Lung microvascular endothelial cell (primary cell): ENCODE measurements around the gene RPE. TPM values are rescaled to one million over a fixed set of nuclear protein-coding genes. Genes with fewer than 3 reads are reported as not detected.

Experiments
- DNase-seq, 2 donors: peaks; one replicate each; pipeline versions ENCODE4 v3.0.0 to v3.0.0-alpha.2; 2010; ENCODE audit warnings: low read depth in 2 of 2
- total RNA-seq: library from RNA; depleted of rRNA; stranded (reverse); fragments of >200 nt; gene quantifications from 2 replicates; pipeline ENCODE4 v1.2.1, GENCODE V29; 2014

Gene RPE
- total RNA-seq, result 49.0 and 73.4 TPM in 2 replicates

DNA sequence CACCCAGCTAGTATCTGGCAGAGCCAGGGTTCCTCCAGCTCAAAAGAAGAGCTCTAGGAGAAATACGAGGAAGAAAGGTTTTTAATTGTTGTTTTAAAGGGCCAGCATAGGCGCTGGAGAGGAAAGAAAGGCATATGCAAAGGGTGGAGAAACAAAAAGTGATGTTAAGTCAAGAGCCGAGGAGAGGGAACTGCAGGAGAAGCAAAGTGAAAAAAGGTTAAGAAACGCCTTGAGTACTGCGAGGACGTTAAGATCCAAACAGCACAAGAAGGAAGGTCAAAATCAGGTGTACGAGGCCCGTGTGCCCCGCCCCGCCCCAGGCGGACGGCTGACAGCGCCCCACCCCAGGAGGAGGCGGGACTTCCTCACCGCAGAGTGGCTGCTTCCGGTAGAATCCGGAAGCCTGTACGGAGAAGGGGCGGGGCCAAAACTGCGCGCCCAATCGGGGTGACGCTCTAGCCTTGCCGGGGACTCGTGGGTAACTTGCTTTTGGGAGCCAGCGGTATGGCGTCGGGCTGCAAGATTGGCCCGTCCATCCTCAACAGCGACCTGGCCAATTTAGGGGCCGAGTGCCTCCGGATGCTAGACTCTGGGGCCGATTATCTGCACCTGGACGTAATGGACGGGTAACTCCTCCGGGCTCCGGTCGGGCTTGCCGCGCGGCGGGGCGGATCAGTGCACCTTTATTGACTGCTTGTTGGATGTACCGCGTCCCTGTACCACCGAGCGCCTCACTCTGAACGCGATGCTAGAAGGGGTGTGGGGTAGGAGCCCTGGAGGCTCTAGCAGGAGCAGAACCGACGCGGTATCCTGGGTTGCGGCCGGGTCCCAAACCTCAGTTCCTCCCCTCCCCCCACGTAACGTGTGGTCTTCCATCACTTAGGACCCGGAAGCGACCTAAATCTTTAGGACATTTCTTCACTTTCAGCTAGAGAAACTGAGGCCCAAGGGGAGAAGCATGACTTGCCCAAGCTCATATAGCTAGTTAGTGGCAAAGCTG, at the start of gene RPE:
Gene RPE, plus strand, starts transcription at position 481 of the 1,000 bp plus-strand sequence. Its CDS starts 24 bp downstream, at position 505.
- peak; percentile 95 for DNase-seq

DNA sequence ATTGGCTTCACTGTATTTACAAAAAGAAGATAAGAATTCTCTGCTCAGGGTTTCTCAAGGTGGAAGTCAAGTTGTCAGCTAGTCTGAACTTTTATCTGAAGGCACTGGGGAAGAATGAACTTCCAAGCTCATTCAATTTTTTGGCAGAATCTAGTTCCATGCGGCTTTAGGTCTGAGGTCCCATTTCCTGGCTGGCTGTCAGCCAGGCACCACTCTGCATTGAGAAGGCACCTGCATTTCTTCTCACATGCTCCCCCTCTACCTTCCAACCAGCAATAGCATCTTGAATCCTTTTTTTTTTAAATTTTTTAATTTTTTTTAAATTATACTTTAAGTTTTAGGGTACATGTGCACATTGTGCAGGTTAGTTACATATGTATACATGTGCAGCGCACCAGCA, 46.2 kb upstream of the RPE start:
- peak in 1 of 2 donors; percentile 23 for DNase-seq

DNA sequence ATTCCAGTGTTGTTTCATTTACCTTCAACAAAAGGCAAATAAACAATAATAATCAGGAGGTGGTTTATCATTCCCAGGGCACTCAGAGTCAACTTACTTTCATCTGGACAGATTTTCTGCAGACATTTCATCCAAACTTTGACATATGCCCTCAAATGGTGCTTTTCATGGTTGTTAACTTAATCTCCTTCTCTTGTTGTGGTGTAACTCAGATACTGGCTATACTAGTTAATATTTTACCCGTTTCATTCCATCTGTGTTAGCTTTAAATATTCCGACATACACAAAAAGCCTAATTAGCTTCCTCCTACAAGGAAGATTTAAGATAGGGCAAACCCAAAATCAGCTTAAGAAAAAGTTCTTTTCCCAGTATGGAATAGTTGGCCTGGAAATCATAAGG, 44.4 kb upstream of the RPE start:
- no peak for DNase-seq

DNA sequence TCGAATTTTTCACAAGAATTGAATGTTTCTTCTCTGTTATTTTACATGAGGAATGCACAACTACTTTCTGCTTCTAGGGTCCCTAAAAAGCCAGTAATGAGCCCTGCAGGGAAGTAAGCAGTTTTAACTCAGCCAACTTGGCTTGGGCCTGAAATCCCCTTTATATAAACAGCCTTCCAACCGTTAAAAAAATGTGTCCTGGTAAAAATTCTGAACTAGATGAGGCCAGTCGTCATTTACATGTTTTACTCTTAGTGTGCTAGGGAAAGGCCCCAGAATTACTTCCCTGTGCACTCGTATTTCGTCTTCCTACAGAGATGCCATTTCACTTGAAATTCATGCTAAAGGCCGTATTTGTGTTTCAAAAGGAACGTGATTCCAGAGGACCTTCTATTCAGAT, 42.4 kb upstream of the RPE start:
- no peak for DNase-seq

DNA sequence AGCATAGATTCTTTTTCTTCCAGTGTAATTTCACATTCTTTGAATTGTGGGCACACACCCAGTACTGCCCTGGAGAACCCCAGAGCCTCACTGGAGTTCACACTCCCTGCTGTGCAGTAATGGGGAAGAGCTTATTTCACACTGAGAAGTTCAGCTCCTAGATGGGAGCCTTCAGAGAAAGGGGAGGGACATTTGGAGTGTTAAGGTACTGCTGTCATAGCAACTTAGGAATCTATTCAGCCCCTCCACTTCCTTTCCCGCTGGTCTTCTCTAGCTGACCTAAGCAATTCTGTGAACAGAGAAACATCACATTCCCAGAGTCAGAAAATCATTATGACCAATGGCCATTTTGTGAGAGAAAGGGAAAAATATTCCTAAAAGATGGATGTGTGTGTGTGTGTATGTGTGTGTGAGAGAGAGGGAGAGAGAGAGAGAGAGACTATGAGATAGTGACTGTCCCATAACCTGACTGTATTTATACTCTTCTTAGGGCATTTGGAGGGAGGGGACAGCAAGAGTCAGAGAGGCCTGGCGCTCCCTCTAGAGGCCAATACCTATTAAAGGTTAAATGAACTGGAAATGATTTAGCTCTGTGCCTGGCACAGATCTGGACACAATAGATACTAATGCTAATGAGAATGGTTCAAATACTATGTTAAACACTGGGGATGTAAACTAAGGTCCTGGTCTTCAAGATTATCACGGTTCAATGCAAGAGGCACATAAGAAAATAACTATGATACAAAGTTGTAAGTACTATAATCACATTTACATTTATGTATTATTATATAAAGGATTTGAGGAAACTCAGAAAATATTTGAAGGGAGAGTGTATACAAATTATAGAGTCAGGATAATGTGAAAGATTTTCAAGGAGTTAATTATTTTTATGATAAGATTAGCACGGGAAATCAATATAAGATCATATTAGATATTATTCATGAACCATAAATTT, 41.5 kb upstream of the RPE start:
- DNase-seq, result peak; percentile 57 to 85

DNA sequence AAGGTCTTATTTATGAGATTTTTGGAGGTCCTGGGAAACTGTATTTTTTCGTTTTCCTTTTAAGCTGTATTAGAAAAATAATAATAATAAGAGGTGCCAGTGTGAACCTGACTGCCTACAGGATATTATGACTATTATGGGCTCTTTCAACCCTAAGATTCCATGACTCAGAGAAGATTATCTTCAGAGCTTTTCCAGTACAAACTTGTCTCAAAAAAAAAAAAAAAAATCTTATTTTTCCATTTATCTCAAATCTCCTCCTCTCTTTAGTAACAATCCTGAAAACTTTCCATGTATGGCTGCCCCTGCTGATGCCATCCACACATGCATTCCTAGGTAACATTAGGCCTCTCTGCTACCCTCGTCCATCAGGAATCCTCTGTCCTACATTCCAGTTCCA, 36.7 kb upstream of the RPE start:
- no peak for DNase-seq

DNA sequence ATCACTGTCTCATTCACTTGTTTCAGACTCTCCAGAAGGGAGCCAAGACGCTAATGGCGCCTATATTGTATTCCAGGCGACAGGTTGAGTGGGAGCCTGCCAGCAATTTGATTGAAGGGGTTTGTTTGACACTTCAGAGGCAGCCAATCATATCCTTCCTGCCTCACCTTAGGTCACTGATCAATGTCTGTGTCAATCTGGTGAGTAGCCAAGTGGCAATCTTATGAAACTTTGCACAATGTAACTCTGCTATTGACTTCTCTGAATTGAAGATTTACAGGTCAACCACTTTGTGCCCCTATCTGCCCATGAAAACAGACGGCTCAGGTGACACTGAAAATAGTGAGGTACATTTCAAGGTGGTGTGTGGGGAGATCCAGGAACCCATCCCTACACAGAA, 32.7 kb upstream of the RPE start:
- no peak for DNase-seq

DNA sequence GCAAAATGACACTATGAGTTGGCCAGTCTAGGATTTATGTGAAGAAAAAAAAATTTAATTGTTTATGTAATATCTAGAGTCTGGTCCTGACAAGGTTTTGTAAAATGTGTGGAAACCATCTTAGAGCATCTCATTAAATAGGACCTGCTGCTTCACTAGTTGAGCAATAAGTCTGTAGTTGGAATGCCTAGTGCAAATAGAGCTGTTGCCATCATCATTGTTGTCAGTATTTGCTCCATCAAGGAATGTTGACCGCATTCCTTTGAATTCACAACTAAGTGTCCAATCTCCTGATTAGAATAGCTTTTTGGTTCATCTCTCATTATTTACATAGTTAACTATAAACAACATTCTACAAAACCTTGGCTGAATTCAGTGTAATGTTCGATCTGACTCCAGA, 32.2 kb upstream of the RPE start:
- no peak for DNase-seq

DNA sequence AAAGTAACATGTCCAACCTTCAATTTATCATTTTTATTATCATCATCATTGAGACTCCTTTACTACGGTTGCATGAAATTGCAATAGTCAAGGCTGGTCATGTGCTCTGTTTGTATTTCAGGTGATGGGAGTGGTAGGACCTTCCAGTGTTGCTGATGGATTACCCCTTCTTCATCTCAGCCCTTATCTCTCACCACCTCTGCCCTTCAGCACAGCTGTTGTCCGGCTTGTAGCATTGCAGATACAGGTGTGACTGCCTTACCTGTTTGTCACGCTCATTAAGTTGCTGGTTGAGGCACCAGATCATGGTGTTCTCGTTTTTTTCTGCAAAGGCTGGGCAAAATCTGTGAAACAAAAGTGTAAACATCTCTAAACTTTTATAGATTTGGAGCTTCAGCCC, 31.7 kb upstream of the RPE start:
- DNase-seq, result no peak

DNA sequence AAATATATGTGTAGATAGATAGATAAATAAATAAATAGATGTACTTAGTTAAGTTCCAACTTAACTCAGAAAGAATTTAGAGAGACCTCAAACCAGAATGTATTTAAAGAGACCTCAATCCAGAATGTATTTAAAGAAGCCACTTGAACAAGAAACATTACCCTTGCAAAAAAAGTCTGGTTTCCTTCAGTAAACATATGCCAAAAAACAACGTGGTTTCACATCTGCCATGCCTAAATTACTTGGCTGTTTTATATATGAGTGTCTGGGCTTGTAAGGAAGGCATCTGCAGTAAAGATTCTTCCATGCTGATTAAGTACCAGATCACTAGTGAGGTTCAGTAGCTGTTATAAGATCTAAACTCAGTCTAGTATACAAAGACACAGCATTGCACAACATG, 29.1 kb upstream of the RPE start:
- no peak for DNase-seq

DNA sequence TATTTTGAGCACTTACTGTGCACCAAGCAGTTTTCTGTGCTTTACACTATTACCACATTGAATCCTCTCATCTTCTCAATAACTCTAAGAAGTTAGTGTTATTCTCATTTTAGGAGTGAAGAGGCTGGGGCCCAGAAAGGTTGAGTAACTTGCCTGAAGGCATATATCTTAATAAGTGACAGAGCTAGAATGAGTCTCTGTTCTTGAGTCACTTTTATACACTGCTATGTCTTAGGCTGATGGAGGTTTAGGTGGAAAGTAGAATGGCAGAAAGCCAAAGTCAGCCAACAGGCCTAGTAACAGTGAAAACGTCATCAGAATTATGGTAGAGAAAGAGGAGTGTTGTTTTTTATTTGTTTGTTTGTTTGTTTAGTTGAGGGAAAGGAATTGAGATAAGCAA, 27.9 kb upstream of the RPE start:
- no peak for DNase-seq

DNA sequence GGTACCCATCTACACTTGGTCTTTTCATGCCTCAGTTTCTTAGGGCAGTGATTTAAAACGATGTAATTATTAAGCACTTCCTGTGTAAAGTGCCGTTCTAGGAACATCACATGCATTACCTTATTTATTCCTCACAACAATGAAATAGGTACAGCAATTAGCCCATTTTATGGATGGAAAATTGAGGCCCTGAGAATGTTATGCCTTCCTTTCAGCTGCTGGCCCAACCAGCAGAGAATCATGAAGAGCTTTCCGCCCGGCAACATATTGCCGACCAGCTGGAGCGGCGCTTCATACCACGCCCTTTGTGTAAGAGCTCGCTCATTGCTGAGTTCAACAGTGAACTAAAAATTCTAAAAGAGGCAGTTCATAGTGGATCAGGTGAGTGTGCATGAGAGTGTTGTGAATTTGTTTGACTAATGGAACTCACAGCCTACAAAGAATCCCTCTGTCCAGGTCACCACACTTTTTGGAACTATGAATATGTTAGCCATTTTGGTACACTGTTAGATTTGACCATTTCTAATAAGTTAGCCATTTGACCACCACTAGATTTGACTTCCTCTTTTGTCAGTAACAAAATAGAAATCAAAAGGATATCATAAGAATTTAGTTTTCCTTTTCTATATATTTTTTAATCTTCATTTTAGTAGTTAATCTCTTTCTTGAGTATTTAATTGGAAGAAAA, 25.6 kb upstream of the RPE start:
- no peak for DNase-seq

DNA sequence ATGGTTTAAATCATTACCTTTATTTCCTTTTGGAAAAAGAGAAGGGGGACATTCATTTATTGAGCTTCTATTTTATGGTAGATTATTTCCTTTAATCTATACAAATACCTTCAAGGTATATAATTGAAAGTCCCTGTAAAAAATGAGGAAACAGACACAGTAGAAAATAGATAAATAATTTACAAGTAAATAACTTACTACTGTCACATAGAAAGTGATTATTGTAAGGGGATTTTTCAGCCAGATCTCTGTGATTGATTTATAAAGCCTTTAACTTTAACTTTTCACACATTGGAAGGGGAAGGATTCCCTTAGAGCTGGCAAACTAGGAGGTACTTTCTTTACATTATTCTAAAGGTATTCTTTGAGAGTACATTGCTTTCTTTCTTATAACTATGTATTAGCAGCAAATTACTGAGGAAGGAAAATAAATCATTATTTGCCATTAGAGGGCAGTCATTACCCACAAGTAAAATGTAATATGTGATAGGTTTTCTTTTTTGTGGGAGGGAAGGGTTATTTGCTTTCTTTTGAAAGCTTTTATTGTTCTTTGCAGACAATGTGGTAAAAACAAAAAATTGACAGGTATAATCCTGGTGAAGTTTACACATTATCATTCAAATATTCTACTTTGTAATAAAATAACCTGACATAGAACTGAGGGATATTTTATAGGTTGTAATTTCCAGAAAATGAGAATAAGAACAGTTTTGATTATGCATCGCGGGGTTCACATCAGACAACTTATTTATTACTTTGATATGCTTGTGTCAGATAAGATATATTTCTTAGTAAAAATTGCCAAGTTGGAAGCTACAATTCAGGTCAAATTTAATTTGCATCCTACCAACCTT, 24.8 kb upstream of the RPE start:
- DNase-seq, result peak; percentile 52 to 70

DNA sequence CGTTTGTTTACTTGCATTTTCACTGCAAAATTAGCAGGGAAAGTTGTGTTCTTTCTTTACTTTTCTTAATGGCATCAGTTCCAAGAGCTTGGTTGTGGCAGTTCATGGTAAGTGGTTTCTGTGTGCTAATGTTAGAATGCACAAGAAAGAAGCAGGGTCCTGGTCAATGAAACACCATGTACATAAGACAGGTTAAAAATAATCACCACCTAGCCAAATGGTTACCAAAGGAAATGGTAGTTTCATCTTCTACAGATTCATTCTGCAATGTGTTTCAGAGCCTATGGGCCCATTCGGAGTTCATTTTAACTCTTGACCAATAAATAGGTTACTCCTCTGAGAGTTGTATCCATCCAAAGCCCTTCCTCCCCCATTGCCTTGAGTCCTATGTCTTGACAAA, 18.1 kb upstream of the RPE start:
- no peak for DNase-seq

DNA sequence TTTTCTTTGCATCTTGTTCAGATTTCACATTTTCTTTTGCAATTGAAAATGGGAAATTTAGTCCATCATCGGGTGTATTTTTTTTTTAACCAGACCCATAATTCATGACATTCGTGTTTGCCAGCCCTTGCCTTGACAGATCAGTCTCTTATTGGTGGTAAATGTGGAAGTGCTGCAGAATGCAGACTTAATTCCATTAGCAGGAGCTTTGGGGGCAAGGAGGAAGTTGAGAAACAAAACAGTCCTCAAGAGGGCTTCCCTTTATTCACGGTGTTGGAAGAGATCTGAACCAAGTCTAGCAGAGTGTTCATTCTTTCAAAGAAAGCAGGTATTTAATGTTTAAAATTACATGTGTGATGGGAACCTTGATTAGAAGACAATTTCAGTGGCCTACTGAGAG, 16.6 kb upstream of the RPE start:
- no peak for DNase-seq

DNA sequence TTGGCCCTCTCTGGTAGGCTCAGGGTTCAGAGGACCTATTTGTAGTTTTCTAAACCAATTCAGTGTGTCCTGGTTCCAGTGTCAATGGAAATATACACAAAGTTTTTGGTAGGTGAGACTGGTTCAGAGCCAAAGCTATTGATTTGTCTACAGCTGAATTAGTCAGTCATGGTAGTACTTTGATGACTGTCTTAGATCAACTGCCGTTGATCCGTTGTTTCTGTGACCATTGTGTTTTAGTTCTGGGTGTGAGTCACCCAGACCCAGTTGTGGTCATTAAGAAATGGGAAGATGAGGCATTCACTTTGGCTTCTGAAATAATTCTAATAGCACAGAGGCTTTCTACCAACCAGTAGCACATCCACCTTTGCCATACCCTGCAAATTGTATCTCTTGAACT, 16.0 kb upstream of the RPE start:
- DNase-seq, result no peak

DNA sequence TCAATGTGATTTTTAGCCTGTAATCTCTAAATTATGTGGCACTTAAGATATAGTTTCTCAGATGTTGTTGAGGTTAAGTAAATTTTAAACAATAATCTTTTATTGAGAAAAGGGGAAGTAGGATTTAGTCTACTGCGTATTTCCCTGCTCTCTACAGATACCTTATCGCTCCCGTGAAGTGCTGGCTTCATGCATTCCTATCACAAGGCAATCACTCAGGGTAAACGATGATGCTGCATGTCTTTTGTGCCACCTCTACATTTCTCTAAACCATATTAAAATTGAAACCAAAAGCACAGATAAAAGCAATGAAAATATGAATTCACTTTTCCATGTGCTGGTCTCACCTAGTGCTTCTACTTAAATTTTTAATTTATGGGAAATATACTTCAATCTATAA, 14.4 kb upstream of the RPE start:
- DNase-seq, result no peak

DNA sequence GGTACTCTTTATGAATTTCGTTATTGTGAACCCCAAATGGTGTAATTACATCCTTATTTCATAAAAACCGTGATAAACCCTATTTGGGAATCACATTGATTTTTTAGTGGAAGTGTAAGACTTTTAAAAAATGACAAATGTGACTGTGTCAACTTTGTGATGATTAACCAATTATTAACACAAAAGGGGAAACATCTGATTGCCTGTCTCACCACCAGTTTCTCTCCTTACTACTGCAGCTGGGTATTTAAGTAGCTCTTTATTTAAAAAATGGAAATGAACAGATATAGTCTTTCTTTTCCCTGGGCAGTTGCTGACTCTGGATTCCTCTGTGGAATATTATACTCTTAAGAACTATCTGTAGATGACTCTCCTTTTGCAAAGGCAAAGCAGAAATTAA, 11.6 kb upstream of the RPE start:
- DNase-seq, result no peak

DNA sequence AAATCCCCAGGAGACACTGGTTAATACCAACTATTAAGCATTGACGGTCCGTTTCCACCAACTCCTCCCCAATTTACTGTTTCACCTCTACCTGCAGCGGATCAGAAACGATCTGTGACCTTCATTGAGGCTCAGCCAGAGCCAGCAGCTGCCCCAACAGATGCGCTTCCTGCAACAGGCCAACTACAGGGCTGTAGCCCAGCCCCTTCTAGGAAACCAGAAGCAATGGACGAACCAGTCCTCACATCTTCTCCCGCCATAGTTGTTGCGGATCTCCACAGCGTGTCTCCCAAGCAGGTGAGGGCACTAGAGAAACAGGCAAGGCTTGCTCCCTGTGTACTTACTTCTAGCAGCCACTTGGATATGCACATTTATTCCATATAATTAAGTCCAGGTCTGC, 8.5 kb upstream of the RPE start:
- DNase-seq, result no peak

DNA sequence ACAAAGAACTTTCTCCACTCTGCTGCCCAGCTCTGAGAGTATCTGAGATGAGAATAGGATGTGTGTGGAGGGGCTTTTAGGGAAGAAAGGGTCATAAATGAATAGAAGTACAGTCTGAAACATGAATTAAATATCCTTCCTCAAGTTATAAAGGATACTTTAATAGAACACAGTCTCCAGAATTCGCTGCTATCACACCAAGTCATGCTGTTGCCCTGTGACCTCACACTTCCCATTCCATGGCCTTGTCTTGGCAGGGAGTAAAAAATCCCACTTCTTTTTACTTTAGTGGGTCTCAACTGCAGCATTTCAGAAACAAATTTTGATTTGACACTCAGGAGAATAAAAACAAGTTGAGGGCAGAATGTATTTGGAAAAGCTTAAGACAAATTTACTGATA, 3.8 kb upstream of the RPE start:
- DNase-seq, result peak; percentile 27 to 39
